Neural progenitor cell (in vitro differentiated cells): ENCODE results near the gene FRMPD2.
"Not testable (repeated sequence)": the region's sequence is repeated elsewhere in the genome, so short reads cannot be mapped to it uniquely, and the experiment has no call there.

Experiments
- CTCF ChIP-seq: fragments of 200-600 bp; sonication (generic); IDR thresholded peaks from 2 replicates; pipeline ENCODE4 v1.5.1; 2017; ENCODE audit warnings: antibody characterized with exemption, mild to moderate bottlenecking
- EZH2 ChIP-seq: fragments of 200-600 bp; sonication (generic); IDR thresholded peaks from 2 replicates; pipeline ENCODE4 v1.6.1; 2017; ENCODE audit warnings: antibody characterized with exemption, mild to moderate bottlenecking, moderate library complexity

GRCh38 chr10:48140949-48141348, 133.5 kb downstream of the FRMPD2 start:
- not testable (repeated sequence) for TF ChIP-seq CTCF, EZH2
